ENCODE data around the gene CAMSAP1.

- TF ChIP-seq, protein P1, sequence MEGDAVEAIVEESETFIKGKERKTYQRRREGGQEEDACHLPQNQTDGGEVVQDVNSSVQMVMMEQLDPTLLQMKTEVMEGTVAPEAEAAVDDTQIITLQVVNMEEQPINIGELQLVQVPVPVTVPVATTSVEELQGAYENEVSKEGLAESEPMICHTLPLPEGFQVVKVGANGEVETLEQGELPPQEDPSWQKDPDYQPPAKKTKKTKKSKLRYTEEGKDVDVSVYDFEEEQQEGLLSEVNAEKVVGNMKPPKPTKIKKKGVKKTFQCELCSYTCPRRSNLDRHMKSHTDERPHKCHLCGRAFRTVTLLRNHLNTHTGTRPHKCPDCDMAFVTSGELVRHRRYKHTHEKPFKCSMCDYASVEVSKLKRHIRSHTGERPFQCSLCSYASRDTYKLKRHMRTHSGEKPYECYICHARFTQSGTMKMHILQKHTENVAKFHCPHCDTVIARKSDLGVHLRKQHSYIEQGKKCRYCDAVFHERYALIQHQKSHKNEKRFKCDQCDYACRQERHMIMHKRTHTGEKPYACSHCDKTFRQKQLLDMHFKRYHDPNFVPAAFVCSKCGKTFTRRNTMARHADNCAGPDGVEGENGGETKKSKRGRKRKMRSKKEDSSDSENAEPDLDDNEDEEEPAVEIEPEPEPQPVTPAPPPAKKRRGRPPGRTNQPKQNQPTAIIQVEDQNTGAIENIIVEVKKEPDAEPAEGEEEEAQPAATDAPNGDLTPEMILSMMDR (conservative IDR thresholded peaks at IDR 0.05 in 1 of 2, IDR thresholded peaks at IDR 0.05 in 1 of 2; ENCODE audit: low read depth in 1 of 2, low read length in 2 of 2), result no peak
- TF ChIP-seq EZH2 (IDR thresholded peaks at IDR 0.05; ENCODE audit: low read length, missing control alignments), result no peak
Observed at GRCh38 chr9:135921749-135922310, 14.5 kb upstream of the CAMSAP1 start.
